Measurements from ENCODE around the gene GPER1.

Gene GPER1

GRCh38 chr7:1091644-1092027 is 3.7 kb downstream of the GPER1 start:
- no peak for DNase-seq

- no peak for DNase-seq
Observed at GRCh38 chr7:1092161-1092632, 4.3 kb downstream of the GPER1 start.

- DNase-seq: no peak
Observed at GRCh38 chr7:1092806-1093501, 5.0 kb downstream of the GPER1 start.

- DNase-seq: no peak
Observed at GRCh38 chr7:1093502-1093843, 5.6 kb downstream of the GPER1 start.

GRCh38 chr7:1093916-1094508 is 6.1 kb downstream of the GPER1 start:
- DNase-seq: no peak

- DNase-seq: no peak
Observed at GRCh38 chr7:1094870-1095269, 7.0 kb downstream of the GPER1 start.

GRCh38 chr7:1095621-1096155 is 7.8 kb downstream of the GPER1 start:
- no peak for DNase-seq

- no peak for DNase-seq
Observed at GRCh38 chr7:1096156-1097119, 8.5 kb downstream of the GPER1 start.

GRCh38 chr7:1097120-1097504 is 9.2 kb downstream of the GPER1 start:
- no peak for DNase-seq

GRCh38 chr7:1098243-1099153 is 10.6 kb downstream of the GPER1 start:
- DNase-seq: no peak

GRCh38 chr7:1099154-1099542 is 11.2 kb downstream of the GPER1 start:
- DNase-seq: no peak

- DNase-seq: no peak
Observed at GRCh38 chr7:1099637-1100036, 11.7 kb downstream of the GPER1 start.

GRCh38 chr7:1100386-1100785 is 12.5 kb downstream of the GPER1 start:
- no peak for DNase-seq

- no peak for DNase-seq
Observed at GRCh38 chr7:1100834-1101562, 13.1 kb downstream of the GPER1 start.

GRCh38 chr7:1101563-1102431 is 13.9 kb downstream of the GPER1 start:
- DNase-seq: no peak

GRCh38 chr7:1103009-1103788 is 15.3 kb downstream of the GPER1 start:
- no peak for DNase-seq

- no peak for DNase-seq
Observed at GRCh38 chr7:1103789-1104515, 16.0 kb downstream of the GPER1 start.

- DNase-seq: no peak
Observed at GRCh38 chr7:1104516-1105179, 16.7 kb downstream of the GPER1 start.

- DNase-seq: no peak
Observed at GRCh38 chr7:1105189-1105588, 17.3 kb downstream of the GPER1 start.
